Mesodermal cell (in vitro differentiated cells): ENCODE data around the gene KCNH2. TPM values are rescaled to one million over a fixed set of nuclear protein-coding genes. Genes with fewer than 3 reads are reported as not detected.
"Not testable (repeated sequence)": the region's sequence is repeated elsewhere in the genome, so short reads cannot be mapped to it uniquely, and the experiment has no call there.

Source experiments
- H3K27ac ChIP-seq: 2 replicates; pipeline ENCODE4 v1.7.0; 2013; ENCODE audit warnings: mild to moderate bottlenecking, low read depth, low read length, moderate library complexity; ENCODE audit not compliant: severe bottlenecking
- H3K36me3 ChIP-seq: 2 replicates; pipeline ENCODE4 v1.7.1; 2013; ENCODE audit warnings: mild to moderate bottlenecking, low read length, moderate library complexity; ENCODE audit not compliant: control insufficient read depth, insufficient read depth
- H3K4me1 ChIP-seq: one replicate; pipeline ENCODE4 v1.7.1; 2013; ENCODE audit warnings: mild to moderate bottlenecking, low read length; ENCODE audit not compliant: insufficient read depth, control insufficient read depth, poor library complexity, severe bottlenecking
- H3K4me3 ChIP-seq: 2 replicates; pipeline ENCODE4 v1.7.0; 2013; ENCODE audit warnings: low read length, control low read depth, mild to moderate bottlenecking; ENCODE audit not compliant: insufficient read depth, poor library complexity, severe bottlenecking; ENCODE audit errors: extremely low read depth
- H3K9me3 ChIP-seq: 2 replicates; pipeline ENCODE4 v1.7.1; 2013; ENCODE audit warnings: mild to moderate bottlenecking, low read length, moderate library complexity; ENCODE audit not compliant: control insufficient read depth
- WGBS, 2 experiments: methylation state at CpG; one replicate each; pipeline ENCODE4 v1.1.5; 2013; ENCODE audit warnings: missing lambda C conversion rate in 2 of 2; ENCODE audit not compliant: insufficient coverage in 2 of 2; 5-methylcytosine and 5-hydroxymethylcytosine counted together
- polyA plus RNA-seq, 2 experiments: library from polyadenylated mRNA; stranded (reverse); fragments of 50-300 nt; gene quantifications; one replicate each; pipeline ENCODE4 v1.2.3, GENCODE V29; 2013

KCNH2 gene, protein sequence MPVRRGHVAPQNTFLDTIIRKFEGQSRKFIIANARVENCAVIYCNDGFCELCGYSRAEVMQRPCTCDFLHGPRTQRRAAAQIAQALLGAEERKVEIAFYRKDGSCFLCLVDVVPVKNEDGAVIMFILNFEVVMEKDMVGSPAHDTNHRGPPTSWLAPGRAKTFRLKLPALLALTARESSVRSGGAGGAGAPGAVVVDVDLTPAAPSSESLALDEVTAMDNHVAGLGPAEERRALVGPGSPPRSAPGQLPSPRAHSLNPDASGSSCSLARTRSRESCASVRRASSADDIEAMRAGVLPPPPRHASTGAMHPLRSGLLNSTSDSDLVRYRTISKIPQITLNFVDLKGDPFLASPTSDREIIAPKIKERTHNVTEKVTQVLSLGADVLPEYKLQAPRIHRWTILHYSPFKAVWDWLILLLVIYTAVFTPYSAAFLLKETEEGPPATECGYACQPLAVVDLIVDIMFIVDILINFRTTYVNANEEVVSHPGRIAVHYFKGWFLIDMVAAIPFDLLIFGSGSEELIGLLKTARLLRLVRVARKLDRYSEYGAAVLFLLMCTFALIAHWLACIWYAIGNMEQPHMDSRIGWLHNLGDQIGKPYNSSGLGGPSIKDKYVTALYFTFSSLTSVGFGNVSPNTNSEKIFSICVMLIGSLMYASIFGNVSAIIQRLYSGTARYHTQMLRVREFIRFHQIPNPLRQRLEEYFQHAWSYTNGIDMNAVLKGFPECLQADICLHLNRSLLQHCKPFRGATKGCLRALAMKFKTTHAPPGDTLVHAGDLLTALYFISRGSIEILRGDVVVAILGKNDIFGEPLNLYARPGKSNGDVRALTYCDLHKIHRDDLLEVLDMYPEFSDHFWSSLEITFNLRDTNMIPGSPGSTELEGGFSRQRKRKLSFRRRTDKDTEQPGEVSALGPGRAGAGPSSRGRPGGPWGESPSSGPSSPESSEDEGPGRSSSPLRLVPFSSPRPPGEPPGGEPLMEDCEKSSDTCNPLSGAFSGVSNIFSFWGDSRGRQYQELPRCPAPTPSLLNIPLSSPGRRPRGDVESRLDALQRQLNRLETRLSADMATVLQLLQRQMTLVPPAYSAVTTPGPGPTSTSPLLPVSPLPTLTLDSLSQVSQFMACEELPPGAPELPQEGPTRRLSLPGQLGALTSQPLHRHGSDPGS
- 10.4 TPM for polyA plus RNA-seq (2013, experiment 1 of 2)
- 8.6 TPM for polyA plus RNA-seq (2013, experiment 2 of 2)

DNA sequence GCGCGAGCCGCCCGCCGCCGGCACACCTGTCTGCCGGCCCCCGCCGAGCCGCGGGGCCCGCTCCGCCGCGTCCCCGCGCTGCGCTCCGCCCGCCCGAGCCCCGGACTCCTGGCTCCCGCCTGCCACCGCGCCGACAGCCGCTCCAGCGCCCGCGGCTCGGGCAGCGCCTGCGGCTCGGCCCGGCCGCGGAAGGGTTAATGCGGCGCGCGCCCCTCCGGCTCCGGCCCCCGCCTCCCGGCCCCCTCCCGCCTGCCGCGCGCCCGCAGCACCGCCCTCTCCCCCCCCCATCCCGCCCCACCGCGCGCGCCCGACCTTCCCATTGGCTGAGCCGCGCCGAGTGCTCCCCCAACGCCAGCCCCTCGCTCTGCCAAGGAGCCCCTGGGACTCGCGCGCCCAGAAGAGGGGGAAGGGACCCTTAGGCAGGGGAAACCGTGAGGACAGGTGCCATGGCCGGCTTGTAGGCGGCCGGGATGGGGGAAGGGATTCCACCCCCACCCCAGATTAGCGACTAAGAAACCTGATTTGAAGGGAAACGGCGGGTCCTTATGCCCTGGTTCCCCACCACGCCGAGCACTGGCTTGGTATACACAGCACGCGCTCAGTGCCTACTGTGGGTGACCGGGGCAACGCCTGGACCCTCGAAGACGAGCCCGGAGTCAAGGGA, at the start of gene KCNH2:
Gene KCNH2, minus strand, starts transcription at position 196 of the 664 bp plus-strand sequence. CDS start 408 bp downstream, outside the sequence.
- Histone ChIP-seq H3K4me3 (peak within 1 kb of the TSS; percentile 37), H3K36me3 (no peaks in the 10 kb centered on the region), H3K27ac (peak within 1 kb of the TSS; percentile 59), H3K4me1 (peaks cover 21% of the 10 kb centered on the region), H3K9me3 (no peaks in the 10 kb centered on the region)
- WGBS, 2 experiments: 0 to 1% methylated on average over 24 to 48 of the region's 81 CpGs

DNA sequence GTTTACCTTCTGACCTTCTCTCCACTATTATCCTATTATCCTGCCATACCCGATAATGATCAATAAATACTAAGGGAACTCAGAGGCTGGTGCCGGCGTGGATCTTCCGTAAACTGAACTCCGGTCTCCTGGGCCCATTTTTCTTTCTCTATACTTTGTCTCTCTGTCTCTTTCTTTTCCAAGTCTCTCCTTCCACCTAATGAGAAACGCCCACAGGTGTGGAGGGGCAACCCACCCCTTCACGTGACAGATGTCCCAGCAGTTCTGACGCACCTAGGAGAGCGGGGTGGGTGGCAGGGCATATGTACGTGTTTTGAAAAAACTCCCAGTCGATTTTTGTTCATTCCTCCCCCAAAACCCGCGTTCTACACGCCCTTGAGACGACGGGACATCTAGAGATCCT, 49.6 kb upstream of the KCNH2 start:
- Histone ChIP-seq H3K27ac (peak overlapping the region; percentile 81), H3K4me3 (peak overlapping the region; percentile 49), H3K4me1 (peaks cover 12% of the 10 kb centered on the region)
- whole genome bisulfite sequencing, 2 experiments: 6 to 11% methylated on average over 11 to 14 of the region's 16 CpGs
- H3K36me3 ChIP-seq, H3K9me3 ChIP-seq: not testable (repeated sequence)

DNA sequence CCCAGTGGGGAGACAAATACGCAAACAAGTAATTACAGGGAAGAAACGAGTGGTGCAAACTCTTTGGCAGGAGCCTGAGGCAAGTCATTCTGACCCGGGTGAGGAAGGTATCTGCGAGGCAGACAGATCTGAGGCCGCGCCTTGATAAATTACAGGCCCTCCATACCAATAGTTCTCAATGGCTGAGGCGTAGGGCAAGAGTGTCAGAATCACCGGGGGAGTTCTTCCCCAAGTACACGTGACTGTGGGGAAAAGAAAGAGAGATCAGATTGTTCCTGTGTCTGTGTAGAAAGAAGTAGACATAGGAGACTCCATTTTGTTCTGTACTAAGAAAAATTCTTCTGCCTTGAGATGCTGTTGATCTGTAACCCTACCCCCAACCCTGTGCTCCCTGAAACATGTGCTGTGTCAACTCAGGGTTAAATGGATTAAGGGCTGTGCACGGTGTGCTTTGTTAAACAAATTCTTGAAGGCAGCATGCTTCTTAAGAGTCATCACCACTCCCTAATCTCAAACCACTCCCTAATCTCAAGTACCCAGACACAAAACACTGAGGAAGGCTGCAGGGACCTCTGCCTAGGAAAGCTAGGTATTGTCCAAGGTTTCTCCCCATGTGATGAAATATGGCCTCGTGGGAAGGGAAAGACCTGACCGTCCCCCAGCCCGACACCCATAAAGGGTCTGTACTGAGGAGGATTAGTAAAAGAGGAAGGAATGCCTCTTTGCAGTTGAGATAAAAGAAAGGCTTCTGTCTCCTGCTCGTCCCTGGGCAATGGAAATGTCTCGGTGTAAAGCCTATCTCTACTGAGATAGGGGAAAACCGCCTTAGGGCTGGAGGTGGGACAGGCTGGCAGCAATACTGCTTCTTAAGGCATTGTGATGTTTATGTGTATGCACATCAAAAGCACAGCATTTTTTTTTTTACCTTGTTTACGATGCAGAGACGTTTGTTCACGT, 48.9 kb upstream of the KCNH2 start:
- WGBS, 2 experiments: 12 to 40% methylated on average over 9 to 12 of the region's 19 CpGs
- H3K4me3 ChIP-seq: peak overlapping the region; percentile 49
- not testable (repeated sequence) for H3K36me3 ChIP-seq, H3K9me3 ChIP-seq
- peak overlapping the region; percentile 81 for H3K27ac ChIP-seq
- peaks cover 12% of the 10 kb centered on the region for H3K4me1 ChIP-seq

DNA sequence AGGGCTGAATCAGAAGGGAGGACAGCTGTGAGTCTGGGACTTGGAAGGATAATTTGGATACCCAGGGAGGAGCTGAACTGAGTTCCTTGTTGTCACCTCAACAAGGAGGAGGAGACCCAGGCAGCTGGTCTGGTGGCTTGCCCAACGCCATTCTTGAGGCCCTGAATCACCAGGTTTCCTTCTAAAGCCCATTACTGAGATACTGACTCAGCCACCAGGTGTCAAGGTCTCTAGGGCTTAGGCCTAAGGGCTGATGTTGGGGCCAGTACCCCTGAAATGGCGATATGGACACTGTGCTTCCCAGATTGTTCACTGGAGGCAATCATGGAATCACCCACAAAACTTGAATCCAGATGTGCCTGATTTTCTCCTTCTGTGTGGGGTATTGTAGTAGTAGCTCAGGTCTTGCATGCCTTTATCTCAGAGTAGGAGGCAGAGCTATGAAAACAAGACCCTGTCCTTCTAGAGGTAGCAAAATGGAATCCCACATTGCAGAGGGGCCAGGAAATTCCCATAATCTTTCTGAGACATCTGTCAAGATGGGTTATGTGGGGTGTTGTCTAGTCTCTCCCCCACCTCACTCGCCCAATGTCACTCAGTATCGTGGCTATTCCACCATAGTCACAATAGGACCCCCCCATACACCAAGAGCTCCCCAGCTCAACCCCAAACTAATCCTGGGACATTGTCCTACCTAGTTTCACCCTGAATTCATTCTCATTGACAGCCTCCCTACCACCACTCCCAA, 48.0 kb upstream of the KCNH2 start:
- 83 to 100% methylated on average over 2 to 3 of the region's 4 CpGs for WGBS, 2 experiments
- Histone ChIP-seq H3K36me3 (peaks cover 2% of the 10 kb centered on the region), H3K4me3 (no peak overlapping the region), H3K27ac (no peak overlapping the region), H3K9me3 (no peaks in the 10 kb centered on the region), H3K4me1 (peaks cover 14% of the 10 kb centered on the region)

DNA sequence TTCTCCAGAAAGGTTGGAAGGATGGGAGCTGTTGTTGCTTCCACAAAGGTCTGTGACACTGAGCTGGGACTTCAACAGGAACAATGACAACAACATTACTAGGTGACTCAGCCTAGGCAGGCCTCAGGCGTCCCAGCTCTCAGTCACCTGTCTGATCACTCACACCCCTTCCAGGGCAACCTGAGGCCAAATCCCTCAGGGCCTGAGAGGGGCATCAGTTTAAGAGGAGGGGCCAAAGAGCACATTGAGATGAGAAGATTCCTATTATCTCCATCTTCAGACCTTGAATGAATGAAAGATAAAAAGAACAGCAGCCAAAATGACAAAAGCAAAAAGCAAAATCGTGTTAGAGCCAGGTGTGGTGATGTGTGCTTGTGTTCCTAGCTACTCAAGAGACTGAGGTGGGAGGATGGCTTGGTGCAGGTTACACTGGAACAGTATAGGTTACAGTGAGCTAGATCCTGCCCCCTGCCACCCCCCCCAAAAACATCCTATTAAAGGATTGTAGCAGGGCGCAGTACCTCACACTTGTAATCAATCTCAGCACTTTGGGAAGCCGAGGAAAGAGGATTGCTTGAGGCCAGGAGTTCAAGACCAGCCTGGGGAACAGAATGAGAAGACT, 46.4 kb upstream of the KCNH2 start, which contains the start of gene ATG9B:
Gene ATG9B, minus strand, starts transcription at position 60 of the 622 bp plus-strand sequence. CDS start 71 bp downstream, outside the sequence.
- 83 to 100% methylated on average over 2 of the region's 4 CpGs for WGBS, 2 experiments
- H3K4me3 ChIP-seq: no peak within 1 kb of the TSS
- H3K27ac ChIP-seq: no peak within 1 kb of the TSS
- no peaks in the 10 kb centered on the region for H3K36me3 ChIP-seq
- H3K4me1 ChIP-seq: peaks cover 29% of the 10 kb centered on the region
- H3K9me3 ChIP-seq: no peaks in the 10 kb centered on the region

DNA sequence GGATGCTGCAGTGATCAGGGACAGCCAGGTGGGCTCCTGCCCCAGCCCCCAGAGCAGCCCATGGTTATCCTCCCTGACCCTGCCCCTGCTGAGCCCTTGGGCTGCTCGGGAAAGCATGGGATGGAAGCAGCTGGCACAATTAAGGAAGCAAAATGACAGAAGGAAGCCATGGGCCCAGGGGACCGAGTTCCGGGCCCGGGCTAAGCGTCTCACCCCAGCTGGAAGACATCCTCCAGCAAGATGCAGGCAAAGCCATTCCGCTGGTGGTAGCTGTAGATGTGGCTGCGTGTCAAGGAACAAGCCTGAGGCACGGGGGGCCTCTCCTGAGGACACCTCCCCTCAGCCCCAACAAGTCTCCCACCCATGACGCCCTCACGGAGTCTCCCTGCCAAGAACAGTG, 45.1 kb upstream of the KCNH2 start:
- H3K36me3 ChIP-seq: no peaks in the 10 kb centered on the region
- WGBS, 2 experiments: 97% methylated on average over 7 of the region's 10 CpGs
- peaks cover 34% of the 10 kb centered on the region for H3K4me1 ChIP-seq
- H3K27ac ChIP-seq: no peak overlapping the region
- no peak overlapping the region for H3K4me3 ChIP-seq
- no peaks in the 10 kb centered on the region for H3K9me3 ChIP-seq

DNA sequence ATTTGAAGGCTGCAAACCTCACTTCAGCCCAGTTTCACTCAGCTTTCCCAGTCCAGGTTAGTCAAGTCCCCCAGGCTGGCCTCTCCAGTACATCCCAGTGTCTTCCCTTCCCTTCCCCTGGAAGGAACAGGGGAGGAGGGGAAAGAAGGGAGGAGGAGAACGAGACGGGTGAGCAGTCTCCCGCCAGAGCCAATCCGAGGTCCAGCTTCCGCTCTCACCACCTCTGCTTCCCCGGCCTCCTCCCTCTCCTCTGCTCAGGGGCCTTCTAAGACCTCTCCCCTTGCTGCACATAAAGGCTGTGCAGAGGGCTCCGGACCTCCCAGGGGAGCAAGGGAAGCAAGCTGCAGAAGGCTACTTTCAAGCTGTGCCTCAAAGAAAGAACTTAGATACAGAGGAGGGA, 42.1 kb upstream of the KCNH2 start:
- WGBS, 2 experiments: 22% methylated on average over 5 of the region's 7 CpGs; no CpG with 5 or more reads in 1 of the 2 experiments
- Histone ChIP-seq H3K36me3 (no peaks in the 10 kb centered on the region), H3K27ac (peak overlapping the region; percentile 53), H3K4me1 (peaks cover 22% of the 10 kb centered on the region), H3K9me3 (no peaks in the 10 kb centered on the region), H3K4me3 (peak overlapping the region; percentile 8)

DNA sequence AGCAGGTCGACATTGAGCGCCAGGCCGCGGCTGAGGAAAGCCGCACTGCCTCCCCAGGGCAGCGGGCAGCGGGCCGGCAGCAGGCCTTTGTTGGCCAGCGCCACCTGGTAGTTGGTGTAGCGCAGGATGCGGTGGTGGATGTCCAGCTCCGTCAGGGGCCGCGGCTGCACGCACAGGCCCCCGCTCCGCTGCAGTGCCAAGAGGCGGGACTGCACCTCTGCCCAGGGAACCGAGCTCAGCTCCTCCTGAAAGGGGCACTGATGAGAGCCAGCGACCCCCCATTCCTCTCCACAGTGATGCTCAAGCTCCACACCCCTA, 41.0 kb upstream of the KCNH2 start:
- no peaks in the 10 kb centered on the region for H3K9me3 ChIP-seq
- 67 to 70% methylated on average over 13 to 19 of the region's 20 CpGs for WGBS, 2 experiments
- peaks cover 6% of the 10 kb centered on the region for H3K36me3 ChIP-seq
- H3K4me3 ChIP-seq: no peak overlapping the region
- peaks cover 22% of the 10 kb centered on the region for H3K4me1 ChIP-seq
- no peak overlapping the region for H3K27ac ChIP-seq
